NCI-H1930 (cell line): ENCODE measurements around the gene KIF3A.
"Not testable (repeated sequence)": the region's sequence is repeated elsewhere in the genome, so short reads cannot be mapped to it uniquely, and the experiment has no call there.

Experiments
- DNase-seq, 2 experiments: peaks; one replicate each; lab custom pipeline; 2025; lab: John Stamatoyannopoulos, UW

The KIF3A gene

DNA sequence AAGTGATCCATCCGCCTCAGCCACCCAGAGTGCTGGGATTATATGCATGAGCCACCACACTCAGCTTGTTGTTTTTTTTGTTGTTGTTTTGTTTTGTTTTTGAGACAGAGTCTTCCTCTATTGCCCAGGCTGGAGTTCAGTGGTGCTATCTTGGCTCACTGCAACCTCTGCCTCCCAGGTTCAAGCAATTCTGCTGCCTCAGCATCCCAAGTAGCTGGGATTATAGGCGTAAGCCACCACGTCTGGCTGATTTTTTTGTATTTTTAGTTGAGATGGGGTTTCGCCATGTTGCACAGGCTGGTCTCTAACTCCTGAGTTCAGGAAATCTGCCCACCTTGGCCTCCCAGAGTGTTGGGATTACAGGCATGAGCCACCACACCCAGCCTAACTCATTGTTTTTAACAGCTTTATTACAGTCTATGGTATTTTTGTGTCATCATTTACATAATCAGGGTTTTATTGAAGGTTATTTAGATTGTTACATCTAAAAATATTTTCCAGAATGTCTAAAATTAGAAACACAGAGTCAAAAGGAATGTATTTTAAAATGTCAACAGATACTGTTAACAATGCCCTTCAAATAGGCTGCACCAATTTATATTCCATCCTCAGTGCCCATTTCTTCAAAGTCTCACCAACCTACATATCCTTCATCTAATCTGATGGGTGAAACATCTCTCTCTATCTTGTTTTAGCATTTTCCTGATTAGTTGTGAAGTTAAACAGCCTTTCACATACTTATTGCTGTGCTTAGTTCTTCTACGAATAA lies 18.6 kb downstream of the KIF3A start:
- DNase-seq, result no peak

DNA sequence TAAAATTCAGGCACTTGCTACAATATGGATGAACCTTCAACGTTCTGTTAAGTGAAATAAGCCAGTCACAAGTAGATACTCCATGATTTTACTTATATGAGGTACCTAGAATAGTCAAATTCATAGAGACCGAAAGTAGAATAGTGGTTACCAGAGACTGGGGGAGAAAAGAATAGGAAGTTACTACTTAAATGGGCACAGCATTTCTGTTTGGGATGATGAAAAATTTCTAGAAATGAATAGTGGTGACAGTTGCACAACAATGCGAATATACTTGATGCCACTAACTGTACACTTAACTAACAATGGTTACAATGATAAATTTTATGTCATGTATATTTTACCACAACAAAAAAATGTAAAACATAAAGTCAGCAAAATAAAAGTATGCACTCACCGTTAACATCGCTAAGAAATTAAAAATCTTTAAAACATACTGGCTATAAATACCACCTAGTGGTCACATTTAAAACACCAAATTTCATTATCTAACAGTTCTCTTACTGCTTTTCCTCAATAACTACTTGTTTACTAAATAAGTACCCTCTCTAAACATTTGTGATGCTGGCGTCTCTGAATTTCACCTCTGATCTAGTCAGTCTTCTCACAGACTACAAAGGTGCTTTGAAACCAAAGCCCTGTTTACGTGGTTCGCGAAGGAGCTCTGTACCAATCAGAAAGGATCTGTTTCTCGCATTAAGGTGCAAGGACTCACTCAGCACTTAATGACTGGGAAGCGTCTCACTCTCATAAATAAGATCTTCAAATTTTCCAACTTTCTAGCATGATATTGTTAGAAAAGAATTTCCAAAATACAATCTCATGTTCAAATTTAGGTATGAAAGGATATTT lies 22.7 kb downstream of the KIF3A start:
- no peak for DNase-seq

DNA sequence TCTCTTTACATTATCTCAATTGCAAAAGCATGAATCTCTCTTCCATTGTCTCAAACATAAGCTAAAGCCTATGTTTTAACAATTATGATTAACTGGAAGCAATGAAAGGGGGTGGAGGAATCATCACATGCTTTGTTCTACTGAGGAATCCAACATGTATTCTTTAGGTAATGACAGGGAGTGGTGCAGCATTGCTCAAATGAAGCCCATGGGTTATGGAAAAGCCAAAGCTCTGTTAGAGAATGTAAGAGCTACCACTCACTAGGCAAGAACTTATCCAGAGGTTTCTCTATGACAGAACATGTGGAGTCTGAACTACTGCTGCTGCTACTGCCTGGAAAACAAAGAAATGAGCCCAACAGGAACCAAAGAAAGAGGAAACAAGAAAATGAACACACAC lies 28.7 kb downstream of the KIF3A start:
- DNase-seq, result no peak

DNA sequence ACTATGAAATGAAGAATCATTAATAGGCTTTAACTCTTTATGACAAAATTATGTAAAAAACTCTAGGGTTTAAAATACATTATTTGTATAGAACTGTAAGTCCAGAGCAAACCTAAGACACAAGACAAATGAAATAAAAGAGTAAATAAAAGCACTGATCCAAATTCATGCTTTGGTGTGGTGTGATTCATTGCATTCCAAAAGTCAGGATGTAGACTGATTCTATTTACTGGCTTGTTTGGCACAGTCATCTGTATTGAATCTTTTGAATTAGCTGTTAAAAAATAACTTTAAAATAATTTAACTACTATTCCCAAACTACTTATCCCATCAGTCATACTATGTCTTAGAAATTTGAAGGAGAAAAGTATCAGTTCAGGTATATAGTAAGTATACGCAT lies 32.5 kb downstream of the KIF3A start:
- DNase-seq, result no peak

DNA sequence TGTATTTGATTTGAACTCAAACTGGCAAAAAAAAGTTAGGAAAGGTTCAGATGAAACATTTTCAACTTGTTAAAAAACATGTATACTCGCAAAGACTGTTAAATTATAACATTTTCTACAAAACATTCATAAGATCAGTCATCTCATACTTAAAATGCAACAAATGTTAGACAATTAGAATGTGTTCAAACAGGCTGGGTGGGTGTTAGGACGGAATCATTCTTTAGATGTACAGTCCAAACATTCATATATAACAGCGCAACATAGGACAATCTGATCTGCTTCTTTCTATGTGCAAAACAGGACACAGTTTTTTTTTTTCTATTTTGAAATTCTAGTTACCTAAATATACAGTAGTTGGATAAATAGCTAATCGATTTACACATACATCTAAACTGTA lies 41.4 kb downstream of the KIF3A start:
- no peak for DNase-seq

DNA sequence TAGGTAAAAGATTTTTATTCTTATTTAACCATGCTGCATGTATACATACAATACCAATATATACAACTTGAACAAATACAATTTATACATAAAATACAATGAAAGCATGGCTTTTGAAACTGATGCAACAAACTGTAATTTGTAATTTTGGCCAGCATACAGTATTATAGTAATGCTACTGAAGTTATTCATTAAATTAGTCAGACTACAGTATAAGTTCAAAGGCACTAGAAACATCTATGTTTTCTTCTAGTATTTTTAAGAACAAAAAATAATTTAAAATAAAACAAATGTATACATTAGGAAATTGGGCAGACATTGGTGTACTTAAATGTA lies 44.7 kb downstream of the KIF3A start:
- no peak for DNase-seq

DNA sequence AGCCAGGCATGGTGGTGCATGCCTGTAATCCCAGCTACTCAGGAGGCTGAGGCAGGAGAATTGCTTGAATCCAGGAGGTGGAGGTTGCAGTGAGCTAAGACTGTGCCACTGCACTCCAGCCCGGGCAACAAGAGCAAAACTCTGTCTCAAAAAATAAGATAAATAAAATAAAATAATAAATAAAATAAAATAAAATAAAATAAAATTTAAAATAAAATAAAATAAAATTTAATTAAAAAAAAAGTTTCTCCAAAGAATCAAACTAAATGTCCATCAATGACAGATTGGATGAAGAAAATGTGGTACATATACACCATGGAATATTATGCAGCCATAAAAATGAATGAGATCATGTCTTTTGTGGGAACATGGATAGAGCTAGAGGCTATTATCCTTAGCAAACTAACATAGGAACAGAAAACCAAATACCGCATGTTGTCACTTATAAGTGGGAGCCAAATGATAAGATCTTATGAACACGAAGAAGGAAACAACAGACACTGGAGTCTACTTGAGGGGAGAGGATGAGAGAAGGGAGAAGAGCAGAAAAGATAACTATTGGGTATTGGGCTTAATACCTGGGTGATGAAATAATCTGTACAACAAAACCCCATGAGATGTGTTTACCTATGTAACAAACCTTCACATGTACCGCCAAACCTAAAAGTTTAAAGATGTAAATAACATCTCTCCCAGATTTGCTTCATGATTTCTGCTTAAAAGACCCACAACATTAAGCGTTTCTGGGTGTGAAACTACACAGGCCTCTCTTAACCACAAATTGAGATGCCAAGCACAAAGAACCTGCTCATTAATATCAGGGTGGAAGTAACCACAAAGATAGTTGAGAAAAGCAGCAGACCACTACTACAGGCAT lies 45.4 kb downstream of the KIF3A start:
- not testable (repeated sequence) for DNase-seq

DNA sequence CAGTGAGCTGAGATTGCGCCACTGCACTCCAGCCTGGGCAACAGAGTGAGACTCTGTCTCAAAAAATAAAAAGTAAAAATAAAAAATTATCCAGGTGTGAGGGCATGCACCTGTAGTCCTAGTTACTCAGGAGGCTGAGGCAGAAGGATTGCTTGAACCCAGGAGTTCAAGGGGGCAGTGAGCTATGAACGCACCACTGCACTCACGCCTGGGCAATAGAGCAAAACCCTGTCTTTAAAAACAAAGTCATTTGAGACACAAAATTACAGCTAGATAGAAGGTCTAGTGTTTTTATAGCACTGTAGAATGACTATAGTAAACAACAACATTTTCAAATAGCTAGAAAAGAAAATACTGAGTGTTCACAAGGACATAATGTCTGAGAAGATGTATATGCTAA lies 47.2 kb downstream of the KIF3A start:
- no peak for DNase-seq

DNA sequence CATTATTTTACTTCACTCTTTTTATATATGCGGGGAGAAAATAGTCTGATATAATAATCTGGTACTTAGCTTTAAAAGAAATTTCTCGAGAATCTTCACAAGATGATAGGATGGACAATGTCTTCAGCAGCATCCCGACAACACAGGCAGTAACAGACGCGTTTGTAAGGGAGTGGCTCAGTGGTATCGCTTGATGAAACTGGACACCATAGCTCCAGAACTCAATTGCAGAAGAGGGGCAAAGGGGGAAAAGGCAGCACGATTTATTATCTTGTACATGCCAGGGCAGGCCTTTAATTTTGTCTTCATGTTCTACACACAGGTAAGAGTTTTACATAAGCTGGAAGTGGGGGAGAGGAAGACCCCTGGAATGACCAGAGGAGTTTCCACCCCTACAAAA lies 47.8 kb downstream of the KIF3A start:
- no peak for DNase-seq

DNA sequence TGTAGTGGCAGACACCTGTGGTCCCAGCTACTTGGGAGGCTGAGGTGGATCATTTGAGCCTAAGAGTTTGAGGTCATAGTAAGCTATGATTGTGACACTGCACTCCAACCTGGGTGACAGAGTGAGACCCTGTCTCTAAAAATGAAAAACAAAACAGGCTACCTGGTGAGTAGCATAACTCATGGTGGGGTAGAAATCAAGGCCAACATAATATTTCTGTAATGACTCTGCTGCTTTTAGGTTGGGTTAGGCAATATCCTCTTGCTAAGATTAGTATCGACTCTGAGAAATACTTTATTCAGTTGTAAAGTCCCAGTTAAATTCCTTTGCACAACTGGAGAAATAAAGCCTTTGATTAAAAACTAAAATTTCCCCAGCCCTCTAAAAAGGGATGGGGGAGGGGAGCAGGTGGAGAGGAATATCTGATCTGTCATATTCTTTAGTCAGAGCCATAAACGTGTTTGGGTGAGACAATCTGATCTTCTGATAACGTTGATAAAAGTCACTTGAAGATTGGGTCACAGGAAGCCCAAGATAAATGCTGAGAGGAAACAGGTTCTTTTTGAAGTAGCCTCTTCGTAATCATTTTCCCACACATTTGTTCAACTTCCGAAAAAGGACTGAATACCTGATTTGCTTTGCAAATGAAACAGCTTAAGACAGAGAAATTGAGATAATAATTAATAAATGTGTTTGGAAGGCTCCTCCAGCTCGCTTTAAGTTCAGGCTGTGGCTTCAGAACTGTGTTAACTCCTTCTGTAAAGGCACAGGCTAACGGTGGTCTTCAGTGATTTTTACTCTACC lies 48.6 kb downstream of the KIF3A start:
- DNase-seq, result no peak

DNA sequence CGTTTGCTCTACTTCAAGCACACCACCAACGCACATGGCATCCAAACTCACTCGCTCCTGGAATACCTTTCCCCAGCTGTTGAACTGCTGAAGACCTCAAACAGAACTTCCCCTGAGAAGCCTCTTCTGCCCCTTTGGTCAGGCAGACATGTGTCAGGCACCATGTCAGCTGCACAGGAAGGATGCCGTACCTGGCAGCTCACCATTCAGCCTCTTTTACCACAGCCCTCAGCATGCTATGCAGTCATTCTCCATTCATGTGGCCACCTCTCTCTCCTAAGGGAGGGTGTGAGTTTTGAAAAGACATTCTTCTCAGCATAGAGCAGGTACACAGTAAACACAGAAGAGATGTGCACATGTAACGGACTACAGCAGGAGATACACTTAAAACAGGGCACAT lies 49.4 kb downstream of the KIF3A start:
- no peak for DNase-seq

DNA sequence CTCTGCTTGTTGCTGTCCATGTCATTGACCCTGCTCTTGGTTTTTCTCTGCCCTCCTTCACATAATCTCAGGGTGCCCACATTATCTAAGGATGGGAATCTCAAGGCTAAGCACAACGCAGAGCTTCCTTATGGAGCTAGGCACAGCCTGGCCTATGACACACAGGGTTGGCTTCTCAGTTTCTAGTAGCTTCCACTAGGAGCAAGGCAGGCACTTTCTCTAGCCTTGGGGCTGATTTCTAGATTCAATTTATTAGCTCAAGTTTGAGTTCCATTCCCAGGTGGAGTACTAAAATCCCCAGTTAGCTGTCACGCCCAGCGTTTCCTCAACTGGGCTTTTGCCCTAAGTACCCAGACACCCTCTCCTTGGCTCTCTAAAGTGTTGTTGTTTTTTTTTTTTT lies 51.2 kb downstream of the KIF3A start:
- DNase-seq, result no peak

DNA sequence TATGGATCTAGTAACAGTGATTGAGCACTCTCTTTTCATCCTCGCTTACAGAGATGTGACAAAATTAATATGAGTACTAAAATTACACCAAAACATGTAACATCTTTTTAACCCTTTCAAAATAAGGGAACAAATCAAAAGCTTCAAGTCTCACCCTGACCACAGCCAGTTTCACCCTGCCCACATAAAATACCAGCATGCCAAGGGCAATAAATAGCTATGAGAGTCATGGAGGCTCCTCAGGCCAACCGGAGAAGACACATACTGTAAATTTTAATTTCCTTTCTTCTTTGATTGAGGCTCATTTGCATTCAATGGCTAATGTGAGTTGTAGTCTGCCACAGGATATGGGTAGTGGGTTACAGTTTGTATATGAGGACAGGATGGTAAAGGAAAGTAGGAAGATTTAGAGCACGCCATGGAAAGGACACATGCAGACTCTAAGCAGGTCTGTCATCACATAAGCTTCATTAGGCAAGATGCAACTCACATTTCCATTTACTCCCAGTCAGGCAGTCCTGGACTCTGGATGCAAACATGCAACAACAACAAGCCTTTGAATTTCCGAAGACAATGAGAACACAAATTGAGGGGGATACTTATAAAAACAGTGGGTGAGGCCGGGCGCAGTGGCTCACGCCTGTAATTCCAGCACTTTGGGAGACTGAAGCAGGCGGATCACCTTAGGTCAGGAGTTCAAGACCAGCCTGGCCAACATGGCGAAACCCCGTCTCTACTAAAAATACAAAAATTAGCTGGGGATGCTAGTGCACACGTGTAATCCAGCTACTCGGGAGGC lies 52.2 kb downstream of the KIF3A start:
- no peak for DNase-seq

DNA sequence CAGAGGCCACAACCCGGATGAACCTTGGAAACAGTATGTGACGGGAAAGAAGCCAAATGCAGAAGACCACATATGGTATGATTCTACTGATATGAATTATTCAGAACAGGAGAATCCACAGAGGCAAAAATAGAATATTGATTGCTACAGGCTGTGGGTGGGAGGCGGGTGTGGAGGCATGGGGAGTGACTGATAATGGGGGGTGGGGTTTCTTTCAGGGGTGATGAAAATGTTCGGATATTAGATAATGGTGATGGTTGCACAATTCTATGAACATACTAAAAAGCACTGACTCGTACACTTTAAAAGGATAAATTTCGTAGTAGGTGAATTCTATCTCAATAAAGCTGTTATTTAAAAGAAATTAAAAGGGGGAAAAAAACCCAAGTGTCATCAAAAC lies 52.9 kb downstream of the KIF3A start:
- no peak for DNase-seq

DNA sequence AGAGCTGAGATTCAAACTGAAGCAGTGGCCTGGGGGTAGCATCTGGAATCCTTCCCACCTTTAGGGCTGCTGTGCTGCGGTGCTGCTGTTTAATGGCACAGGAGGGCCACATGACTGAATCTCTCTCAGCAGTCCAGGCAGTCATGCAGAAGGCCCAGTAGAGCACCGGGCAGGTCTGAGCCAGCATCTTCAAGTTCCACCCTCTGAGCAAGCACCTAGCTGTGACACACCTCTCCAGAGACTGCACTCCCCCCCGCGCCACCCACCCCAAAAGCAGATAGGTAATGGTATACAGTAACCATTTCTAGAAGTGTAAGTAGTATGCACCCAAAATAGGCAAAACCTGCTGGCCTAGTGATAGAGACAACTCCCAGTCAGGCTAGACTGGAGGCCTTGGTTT lies 55.4 kb downstream of the KIF3A start:
- DNase-seq, result no peak

DNA sequence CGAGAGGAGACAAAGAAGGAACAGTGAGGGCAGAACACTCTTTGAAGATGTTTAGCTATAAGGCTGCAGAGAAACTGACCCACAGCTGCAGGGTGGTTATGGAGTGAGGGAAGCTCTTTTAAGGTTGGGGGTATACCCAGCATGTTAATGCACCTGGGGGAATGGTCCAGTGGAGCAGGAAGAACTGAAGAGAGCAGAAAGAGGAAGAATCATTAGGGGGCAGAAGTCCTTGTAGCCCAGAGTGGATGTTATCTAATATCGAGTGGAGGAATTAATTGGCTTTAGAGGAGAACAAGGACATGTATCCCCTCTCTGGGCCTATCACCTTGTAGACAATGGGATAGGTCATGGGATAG lies 55.9 kb downstream of the KIF3A start:
- DNase-seq, result no peak

DNA sequence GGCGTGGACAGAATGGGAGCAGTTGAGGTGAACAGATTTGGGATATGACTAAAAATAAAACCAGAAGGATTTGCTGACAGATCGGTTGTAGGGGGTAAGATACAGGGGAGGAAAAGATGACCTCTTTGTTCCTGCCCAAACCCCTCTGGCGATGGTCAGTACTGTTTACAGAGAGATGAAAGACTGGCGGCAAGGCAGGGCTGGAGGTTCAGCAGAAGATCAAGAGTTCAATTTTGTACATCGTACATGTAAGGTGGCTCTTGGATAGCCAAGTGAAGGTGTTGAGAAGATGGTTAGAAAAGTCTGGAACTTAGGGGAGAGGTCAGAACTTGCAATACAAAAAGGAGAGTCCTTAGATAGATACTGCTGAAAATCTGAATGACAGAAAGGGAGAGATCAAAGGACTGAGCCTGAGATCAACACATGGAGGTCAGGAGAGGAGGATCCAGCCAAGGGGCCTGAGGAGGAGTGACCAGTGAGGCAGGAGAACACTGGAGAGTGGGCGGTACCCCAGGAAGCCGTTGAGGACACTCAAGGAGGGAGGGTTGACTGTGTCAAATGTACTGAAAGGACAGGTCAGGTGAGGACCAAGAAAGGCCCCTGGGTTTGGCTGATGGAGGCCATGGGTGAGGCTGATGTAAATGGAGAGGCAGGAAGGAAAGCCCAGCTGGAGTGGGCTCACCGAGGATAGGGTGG lies 56.4 kb downstream of the KIF3A start:
- no peak for DNase-seq

DNA sequence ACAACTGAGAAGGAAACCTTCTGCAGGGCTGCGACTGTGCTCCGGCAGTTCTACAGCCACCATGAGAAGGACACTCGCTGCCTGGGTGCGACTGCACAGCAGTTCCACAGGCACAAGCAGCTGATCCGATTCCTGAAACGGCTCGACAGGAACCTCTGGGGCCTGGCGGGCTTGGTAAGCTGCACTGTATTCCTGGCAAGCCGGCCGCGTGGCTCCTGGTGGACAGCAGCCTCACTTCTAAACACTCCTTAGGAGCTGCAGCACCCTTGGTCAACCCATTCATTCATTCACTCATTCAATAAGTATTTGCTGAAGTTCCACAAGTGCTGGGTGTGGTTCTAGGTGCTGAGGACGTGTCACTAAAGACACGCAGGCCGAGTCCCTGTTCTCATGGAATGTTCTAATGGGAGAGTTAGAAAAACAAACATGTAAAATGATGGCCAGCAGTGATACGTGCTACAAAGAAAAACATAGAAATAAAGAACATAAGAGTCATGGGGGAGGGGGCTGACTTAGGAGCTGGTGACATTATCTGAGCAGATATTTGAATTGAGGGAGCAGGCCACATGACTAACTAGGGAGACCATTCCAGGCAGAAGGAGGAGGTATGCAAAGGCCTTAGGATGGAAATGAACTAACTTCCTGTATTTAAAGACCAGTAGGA lies 57.5 kb downstream of the KIF3A start:
- DNase-seq, result no peak

DNA sequence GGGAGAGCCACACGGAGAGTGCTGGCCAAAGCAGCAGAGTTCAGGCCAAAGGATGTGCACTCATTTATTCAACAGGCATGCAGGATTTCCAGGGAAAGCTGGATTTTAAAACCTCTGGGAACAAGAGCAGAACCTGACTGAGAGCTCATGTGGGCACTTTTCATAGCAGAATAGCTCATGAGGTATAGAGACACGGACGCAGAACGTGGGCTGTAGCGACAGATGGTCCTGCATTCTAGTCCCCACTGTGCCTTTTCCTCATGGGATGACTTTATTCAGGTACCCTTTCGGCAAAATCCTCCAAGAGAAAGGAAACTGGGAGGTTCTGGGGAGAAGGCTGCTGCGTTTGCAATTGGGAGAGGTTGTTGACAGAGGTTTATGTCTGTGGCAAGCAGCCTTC lies 58.2 kb downstream of the KIF3A start:
- no peak for DNase-seq

DNA sequence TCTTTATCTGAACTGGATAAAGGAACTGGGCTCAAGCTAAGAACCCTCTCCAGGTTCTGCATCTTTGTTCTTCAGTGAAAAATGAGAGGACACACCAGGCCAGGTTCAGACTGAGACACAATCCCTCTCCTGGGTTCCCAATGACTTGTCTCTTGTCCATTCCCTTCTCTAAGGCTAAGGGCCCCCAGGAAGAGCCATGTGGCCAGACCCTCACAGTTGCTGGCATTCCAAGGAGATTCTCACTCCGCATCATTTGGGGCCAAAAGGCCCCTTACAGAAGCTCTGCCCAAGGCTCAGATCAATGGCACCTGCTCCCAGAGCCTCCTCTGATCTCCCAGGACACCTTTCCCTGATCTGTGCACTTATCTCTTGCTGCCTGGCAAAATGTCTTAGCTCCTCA lies 58.6 kb downstream of the KIF3A start:
- no peak for DNase-seq
